Panc1 (cell line): ENCODE results near the gene TAF7. TPM values are rescaled to one million over a fixed set of nuclear protein-coding genes. Genes with fewer than 3 reads are reported as not detected.

Experiments
- ATAC-seq: fragments of 200-7000 bp; cut with Tn5 transposase; 2 replicates; pipeline ENCODE4 v1.9.1; 2020; ENCODE audit warnings: mild to moderate bottlenecking, moderate library complexity
- BruUV-seq: library from RNA; stranded (reverse); fragments of 400-500 nt; replicated peaks from 2 replicates; lab custom pipeline; 2021; lab: Mats Ljungman, UMichigan
- CTCF ChIA-PET: fragments of 300-600 bp; sonication (Branson Sonifier 250); formaldehyde crosslinking; loops from one replicate; lab custom pipeline; 2022; ENCODE audit warnings: antibody characterized with exemption; lab: Charles Lee
- POLR2A ChIA-PET: fragments of 300-600 bp; sonication (Branson Sonifier 250); formaldehyde crosslinking; loops from one replicate; lab custom pipeline; 2022; ENCODE audit warnings: antibody characterized with exemption; lab: Charles Lee
- DNase-seq: peaks from one replicate; pipeline ENCODE4 v3.0.0-alpha.2; 2010; ENCODE audit warnings: low read depth, low spot score
- H3K27ac ChIP-seq: 2 replicates; pipeline ENCODE4 v1.5.1; 2011; ENCODE audit warnings: mild to moderate bottlenecking, low read length, inconsistent platforms
- H3K27me3 ChIP-seq: fragments of 200-500 bp; sonication (Bioruptor generic); 2 replicates; pipeline ENCODE4 v1.6.0; 2014; ENCODE audit warnings: low read length, inconsistent platforms; ENCODE audit not compliant: control insufficient read depth, insufficient read depth
- H3K36me3 ChIP-seq: fragments of 200-500 bp; sonication (Bioruptor generic); 2 replicates; pipeline ENCODE4 v1.5.1; 2014; ENCODE audit warnings: inconsistent platforms, mild to moderate bottlenecking, low read length, moderate library complexity; ENCODE audit not compliant: control insufficient read depth, insufficient read depth
- H3K4me1 ChIP-seq: 2 replicates; pipeline ENCODE4 v1.5.1; 2011; ENCODE audit warnings: inconsistent platforms, mild to moderate bottlenecking, low read length, moderate library complexity; ENCODE audit not compliant: control insufficient read depth, insufficient read depth
- H3K4me3 ChIP-seq, 2 experiments: 2 replicates each; pipeline ENCODE4 v1.5.1; 2011 to 2012; ENCODE audit warnings: low read depth in 2 of 2, low read length in 2 of 2, mild to moderate bottlenecking in 2 of 2, inconsistent platforms in 1 of 2, moderate library complexity in 1 of 2
- H3K9me3 ChIP-seq: fragments of 200-500 bp; sonication (Bioruptor generic); 2 replicates; pipeline ENCODE4 v1.5.1; 2014; ENCODE audit warnings: low read depth, mild to moderate bottlenecking, inconsistent platforms, low read length, moderate library complexity; ENCODE audit not compliant: control insufficient read depth, insufficient read depth
- POLR2AphosphoS5 ChIP-seq: IDR thresholded peaks from 2 replicates; pipeline ENCODE4 v1.6.1; 2012; ENCODE audit warnings: mild to moderate bottlenecking, low read depth, low read length, moderate library complexity
- SIN3A ChIP-seq: IDR thresholded peaks from 2 replicates; pipeline ENCODE4 v1.6.1; 2012; ENCODE audit warnings: low read depth, mild to moderate bottlenecking, low read length, moderate library complexity, borderline replicate concordance; ENCODE audit not compliant: insufficient read depth
- TCF7L2 ChIP-seq: IDR thresholded peaks from 2 replicates; pipeline ENCODE4 v1.6.1; 2011; ENCODE audit warnings: mild to moderate bottlenecking, low read depth, low read length, inconsistent platforms
- in situ Hi-C: cut with HindIII; loops from 2 replicates; pipeline ENCODE4 v1.10.0; 2016; ENCODE audit warnings: low sequenced_read_pairs, low pct_unique_long_range_greater_than_20kb
- intact Hi-C: fragments of 100-400 bp; cut with micrococcal nuclease; formaldehyde crosslinking; loops from one replicate; pipeline ENCODE4 v1.10.0; 2022; ENCODE audit not compliant: unreplicated experiment
- total RNA-seq: library from RNA; stranded (reverse); gene quantifications from one replicate; pipeline ENCODE4 v1.2.1, GENCODE V29; 2021; ENCODE audit not compliant: unreplicated experiment
- TF ChIP-seq, protein P1 (sequence below): fragments of 450-650 bp; IDR thresholded peaks from 2 replicates; pipeline ENCODE4 v1.5.1; 2017; ENCODE audit warnings: mild to moderate bottlenecking
- TF ChIP-seq, protein P2 (sequence below), 2 experiments: IDR thresholded peaks; 2 replicates each; pipeline ENCODE4 v1.6.1; 2011 to 2012; ENCODE audit warnings: low read depth in 2 of 2, control low read depth in 1 of 2, low read length in 1 of 2, mild to moderate bottlenecking in 1 of 2, moderate library complexity in 1 of 2; ENCODE audit not compliant: insufficient read depth in 1 of 2

The TAF7 gene
- total RNA-seq, 1 experiment from 2014 or later = 71.0 TPM

DNA sequence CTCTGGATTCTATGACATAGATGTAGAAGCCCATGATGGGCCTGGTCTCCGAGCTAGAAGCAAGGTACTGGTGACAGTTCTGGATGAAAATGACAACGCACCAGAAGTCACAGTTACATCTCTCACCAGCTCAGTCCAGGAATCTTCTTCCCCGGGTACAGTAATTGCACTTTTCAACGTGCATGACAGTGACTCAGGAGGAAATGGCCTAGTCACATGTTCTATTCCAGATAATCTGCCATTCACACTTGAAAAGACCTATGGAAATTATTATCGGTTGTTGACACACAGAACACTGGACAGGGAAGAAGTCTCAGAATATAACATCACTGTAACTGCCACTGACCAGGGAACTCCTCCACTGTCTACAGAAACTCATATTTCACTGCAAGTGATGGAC, 35.5 kb upstream of the TAF7 start:
- intact Hi-C loops = loop anchor here (10.0 kb wide), 1 partner anchor 169 kb away; no protein-coding TSS in a partner anchor
- H3K27ac ChIP-seq = no peak overlapping the region
- no TSS peak for BruUV-seq
- ChIA-PET POLR2A (no interaction called here), CTCF (interaction anchor here (0.8 kb wide), 1 partner anchor 202 kb away, joined by 3 read pairs; no protein-coding TSS in a partner anchor)
- no peaks in the 10 kb centered on the region for H3K9me3 ChIP-seq
- no peaks in the 10 kb centered on the region for H3K27me3 ChIP-seq
- in situ Hi-C loops = no loop called here
- no peak for DNase-seq
- TF ChIP-seq, protein P1, sequence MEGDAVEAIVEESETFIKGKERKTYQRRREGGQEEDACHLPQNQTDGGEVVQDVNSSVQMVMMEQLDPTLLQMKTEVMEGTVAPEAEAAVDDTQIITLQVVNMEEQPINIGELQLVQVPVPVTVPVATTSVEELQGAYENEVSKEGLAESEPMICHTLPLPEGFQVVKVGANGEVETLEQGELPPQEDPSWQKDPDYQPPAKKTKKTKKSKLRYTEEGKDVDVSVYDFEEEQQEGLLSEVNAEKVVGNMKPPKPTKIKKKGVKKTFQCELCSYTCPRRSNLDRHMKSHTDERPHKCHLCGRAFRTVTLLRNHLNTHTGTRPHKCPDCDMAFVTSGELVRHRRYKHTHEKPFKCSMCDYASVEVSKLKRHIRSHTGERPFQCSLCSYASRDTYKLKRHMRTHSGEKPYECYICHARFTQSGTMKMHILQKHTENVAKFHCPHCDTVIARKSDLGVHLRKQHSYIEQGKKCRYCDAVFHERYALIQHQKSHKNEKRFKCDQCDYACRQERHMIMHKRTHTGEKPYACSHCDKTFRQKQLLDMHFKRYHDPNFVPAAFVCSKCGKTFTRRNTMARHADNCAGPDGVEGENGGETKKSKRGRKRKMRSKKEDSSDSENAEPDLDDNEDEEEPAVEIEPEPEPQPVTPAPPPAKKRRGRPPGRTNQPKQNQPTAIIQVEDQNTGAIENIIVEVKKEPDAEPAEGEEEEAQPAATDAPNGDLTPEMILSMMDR = no peak
- no peak for TF ChIP-seq POLR2AphosphoS5
- TF ChIP-seq TCF7L2 = no peak
- TF ChIP-seq, protein P2, sequence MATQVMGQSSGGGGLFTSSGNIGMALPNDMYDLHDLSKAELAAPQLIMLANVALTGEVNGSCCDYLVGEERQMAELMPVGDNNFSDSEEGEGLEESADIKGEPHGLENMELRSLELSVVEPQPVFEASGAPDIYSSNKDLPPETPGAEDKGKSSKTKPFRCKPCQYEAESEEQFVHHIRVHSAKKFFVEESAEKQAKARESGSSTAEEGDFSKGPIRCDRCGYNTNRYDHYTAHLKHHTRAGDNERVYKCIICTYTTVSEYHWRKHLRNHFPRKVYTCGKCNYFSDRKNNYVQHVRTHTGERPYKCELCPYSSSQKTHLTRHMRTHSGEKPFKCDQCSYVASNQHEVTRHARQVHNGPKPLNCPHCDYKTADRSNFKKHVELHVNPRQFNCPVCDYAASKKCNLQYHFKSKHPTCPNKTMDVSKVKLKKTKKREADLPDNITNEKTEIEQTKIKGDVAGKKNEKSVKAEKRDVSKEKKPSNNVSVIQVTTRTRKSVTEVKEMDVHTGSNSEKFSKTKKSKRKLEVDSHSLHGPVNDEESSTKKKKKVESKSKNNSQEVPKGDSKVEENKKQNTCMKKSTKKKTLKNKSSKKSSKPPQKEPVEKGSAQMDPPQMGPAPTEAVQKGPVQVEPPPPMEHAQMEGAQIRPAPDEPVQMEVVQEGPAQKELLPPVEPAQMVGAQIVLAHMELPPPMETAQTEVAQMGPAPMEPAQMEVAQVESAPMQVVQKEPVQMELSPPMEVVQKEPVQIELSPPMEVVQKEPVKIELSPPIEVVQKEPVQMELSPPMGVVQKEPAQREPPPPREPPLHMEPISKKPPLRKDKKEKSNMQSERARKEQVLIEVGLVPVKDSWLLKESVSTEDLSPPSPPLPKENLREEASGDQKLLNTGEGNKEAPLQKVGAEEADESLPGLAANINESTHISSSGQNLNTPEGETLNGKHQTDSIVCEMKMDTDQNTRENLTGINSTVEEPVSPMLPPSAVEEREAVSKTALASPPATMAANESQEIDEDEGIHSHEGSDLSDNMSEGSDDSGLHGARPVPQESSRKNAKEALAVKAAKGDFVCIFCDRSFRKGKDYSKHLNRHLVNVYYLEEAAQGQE (IDR thresholded peaks at IDR 0.05; ENCODE audit: insufficient read depth in 1 of 2, low read depth in 2 of 2, low read length in 1 of 2) = no peak
- no peak for TF ChIP-seq SIN3A
- H3K36me3 ChIP-seq = no peaks in the 10 kb centered on the region
- H3K4me3 ChIP-seq = no peak overlapping the region
- no peaks in the 10 kb centered on the region for H3K4me1 ChIP-seq
- ATAC-seq = no peak

DNA sequence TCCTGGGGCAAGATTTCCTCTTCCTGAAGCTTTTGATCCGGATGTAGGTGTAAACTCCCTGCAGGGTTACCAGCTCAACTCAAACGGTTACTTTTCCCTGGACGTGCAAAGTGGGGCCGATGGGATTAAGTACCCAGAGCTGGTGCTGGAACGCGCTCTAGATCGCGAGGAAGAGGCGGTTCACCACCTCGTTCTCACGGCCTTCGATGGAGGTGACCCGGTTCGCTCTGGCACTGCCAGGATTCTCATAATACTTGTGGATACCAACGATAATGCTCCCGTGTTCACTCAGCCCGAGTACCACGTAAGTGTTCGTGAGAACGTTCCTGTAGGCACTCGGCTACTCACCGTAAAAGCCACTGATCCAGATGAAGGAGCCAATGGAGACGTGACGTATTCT, 35.1 kb upstream of the TAF7 start:
- Histone ChIP-seq H3K27ac (no peak overlapping the region), H3K36me3 (no peaks in the 10 kb centered on the region), H3K27me3 (no peaks in the 10 kb centered on the region; the same call in 1 of the 2 replicates), H3K4me3 (no peak overlapping the region), H3K4me1 (no peaks in the 10 kb centered on the region), H3K9me3 (no peaks in the 10 kb centered on the region)
- in situ Hi-C loops (no loop called here), intact Hi-C loops (loop anchor here (10.0 kb wide), 1 partner anchor 169 kb away; no protein-coding TSS in a partner anchor)
- no TSS peak for BruUV-seq
- DNase-seq (no peak), ATAC-seq (no peak)
- TF ChIP-seq SIN3A (no peak), TCF7L2 (no peak)
- TF ChIP-seq, protein P2 (IDR thresholded peaks at IDR 0.05; ENCODE audit: insufficient read depth in 1 of 2, low read depth in 2 of 2, low read length in 1 of 2) = no peak
- TF ChIP-seq, protein P1 = no peak
- ChIA-PET CTCF (interaction anchor here (0.8 kb wide), 1 partner anchor 202 kb away, joined by 3 read pairs; no protein-coding TSS in a partner anchor), POLR2A (no interaction called here)
